KOPT-K1 (cell line): Measurements from ENCODE around the gene PDE5A.

Experiments
- H3K27ac ChIP-seq: fragments of 200-600 bp; sonication (generic); 2 replicates; pipeline ENCODE4 v1.5.1; 2016; ENCODE audit warnings: antibody characterized with exemption, mild to moderate bottlenecking, low read depth, low read length; ENCODE audit not compliant: poor library complexity, severe bottlenecking
- H3K36me3 ChIP-seq: fragments of 200-600 bp; sonication (generic); 2 replicates; pipeline ENCODE4 v1.5.1; 2017; ENCODE audit warnings: antibody characterized with exemption, mild to moderate bottlenecking, low read length, moderate library complexity; ENCODE audit not compliant: insufficient read depth
- H3K9me3 ChIP-seq: fragments of 200-600 bp; sonication (generic); 2 replicates; pipeline ENCODE4 v1.5.1; 2017; ENCODE audit warnings: antibody characterized with exemption, low read length, mild to moderate bottlenecking; ENCODE audit not compliant: insufficient read depth, poor library complexity, severe bottlenecking

Gene PDE5A

DNA sequence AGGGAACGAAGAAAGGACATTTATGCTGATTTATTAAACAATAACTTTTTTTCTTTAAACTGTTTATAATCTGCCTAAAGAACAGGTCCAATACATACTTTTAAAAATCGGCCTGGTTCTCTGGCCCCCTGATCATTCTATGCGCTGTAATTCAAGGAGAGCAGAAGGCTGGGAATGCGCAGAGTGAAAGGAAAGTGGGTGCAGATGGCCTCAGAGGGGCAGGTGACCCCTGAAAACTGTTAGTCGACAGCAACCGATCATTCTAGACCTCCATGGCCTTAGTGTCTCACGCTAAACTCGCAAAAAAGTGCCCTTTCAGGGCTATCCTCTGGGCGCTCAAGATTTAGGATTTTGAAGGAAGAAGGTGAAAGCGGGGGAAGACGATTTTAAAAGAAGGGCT is 2.2 kb downstream of the PDE5A start:
- Histone ChIP-seq H3K36me3 (no peaks in the 10 kb centered on the region), H3K27ac (no peak overlapping the region), H3K9me3 (no peaks in the 10 kb centered on the region)

DNA sequence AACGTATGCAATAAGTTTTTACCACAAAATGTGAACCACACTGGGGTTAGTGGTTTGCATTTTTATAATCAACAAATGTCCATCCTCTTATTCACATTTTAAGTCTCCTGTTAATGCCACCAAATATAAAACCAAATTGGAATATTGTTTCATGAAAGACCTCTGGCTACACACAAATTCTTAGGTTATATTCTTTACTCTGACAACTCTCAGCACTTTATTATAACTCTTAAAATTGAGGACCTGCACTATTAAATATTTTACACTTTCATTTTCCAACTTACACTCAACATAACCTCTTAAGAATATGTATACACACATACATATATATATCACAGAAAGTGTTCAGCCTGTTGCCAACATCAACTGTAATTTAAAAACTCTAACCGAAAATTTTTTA is 2.8 kb downstream of the PDE5A start:
- Histone ChIP-seq H3K36me3 (no peaks in the 10 kb centered on the region), H3K27ac (no peak overlapping the region), H3K9me3 (no peaks in the 10 kb centered on the region)

DNA sequence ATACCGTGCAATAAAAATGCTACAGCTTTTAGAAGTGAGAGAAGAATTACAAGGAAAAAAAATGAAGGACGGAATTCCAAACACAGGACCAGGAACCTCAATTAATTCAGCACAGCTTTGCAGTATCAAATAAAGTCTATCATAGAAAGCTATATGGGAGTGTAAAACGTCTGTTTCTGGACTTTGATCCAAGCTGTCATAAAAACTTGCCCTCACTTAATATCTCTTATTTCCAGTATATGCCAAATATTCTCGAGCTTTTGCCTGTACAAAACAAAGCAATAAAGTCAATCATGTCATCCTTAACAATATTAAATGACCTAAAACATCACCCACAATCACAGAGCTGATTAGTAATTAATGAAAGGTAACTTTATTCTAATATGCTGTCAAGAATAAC is 4.2 kb downstream of the PDE5A start:
- no peak overlapping the region for H3K27ac ChIP-seq
- no peaks in the 10 kb centered on the region for H3K36me3 ChIP-seq
- no peaks in the 10 kb centered on the region for H3K9me3 ChIP-seq

DNA sequence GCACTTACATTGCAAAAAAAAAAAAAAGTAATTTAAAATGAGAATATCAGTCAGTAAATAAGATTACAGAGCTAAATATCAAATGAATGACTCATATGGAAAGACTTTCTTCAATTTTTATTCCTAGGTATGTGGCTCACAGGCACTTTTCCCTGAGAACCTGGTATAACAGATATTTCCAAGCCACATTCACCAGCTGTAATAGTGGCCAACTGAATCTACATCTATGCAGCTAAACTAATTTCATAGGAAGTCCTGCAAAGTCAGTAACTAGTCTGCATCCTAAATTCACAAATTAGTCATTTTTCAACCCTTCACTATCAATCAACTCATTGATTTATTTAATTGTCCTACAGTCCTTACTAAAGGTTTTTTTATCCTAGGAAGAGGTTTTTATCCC is 5.6 kb downstream of the PDE5A start:
- no peaks in the 10 kb centered on the region for H3K9me3 ChIP-seq
- no peaks in the 10 kb centered on the region for H3K36me3 ChIP-seq
- no peak overlapping the region for H3K27ac ChIP-seq

- Histone ChIP-seq H3K36me3 (no peaks in the 10 kb centered on the region), H3K9me3 (no peaks in the 10 kb centered on the region), H3K27ac (no peak overlapping the region)
These were observed 13.4 kb downstream of the PDE5A start for GRCh38 chr4:119615068-119615719.

GRCh38 chr4:119604266-119604665 is 24.3 kb downstream of the PDE5A start:
- Histone ChIP-seq H3K27ac (no peak overlapping the region), H3K9me3 (no peaks in the 10 kb centered on the region), H3K36me3 (no peaks in the 10 kb centered on the region)

DNA sequence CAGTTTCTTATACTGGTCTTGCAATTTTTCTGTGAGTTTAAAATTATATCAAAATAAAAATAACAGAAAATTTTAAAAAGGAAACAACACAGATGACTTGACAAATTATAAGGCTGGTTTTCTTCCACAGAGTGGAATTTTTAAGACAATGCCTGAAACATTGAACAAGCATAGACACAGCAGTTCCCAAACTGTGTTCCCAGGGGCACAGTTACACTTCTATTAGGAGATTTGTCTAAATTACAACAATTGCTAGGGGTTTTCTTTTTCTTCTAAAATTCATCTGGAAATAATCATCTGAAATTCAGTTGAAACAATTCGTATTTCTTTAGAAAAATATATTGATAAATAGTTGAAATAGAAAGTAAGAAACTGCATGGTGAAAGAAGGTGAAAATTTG is 26.2 kb downstream of the PDE5A start:
- Histone ChIP-seq H3K9me3 (peaks cover 9% of the 10 kb centered on the region), H3K27ac (no peak overlapping the region), H3K36me3 (no peaks in the 10 kb centered on the region)

- Histone ChIP-seq H3K27ac (no peak overlapping the region), H3K36me3 (no peaks in the 10 kb centered on the region), H3K9me3 (peaks cover 9% of the 10 kb centered on the region)
These were observed 30.1 kb downstream of the PDE5A start for GRCh38 chr4:119598521-119598920.

- Histone ChIP-seq H3K9me3 (peaks cover 9% of the 10 kb centered on the region), H3K27ac (no peak overlapping the region), H3K36me3 (no peaks in the 10 kb centered on the region)
These were observed 31.2 kb downstream of the PDE5A start for GRCh38 chr4:119597377-119597776.

GRCh38 chr4:119593698-119594097 is 34.9 kb downstream of the PDE5A start:
- Histone ChIP-seq H3K36me3 (no peaks in the 10 kb centered on the region), H3K27ac (no peak overlapping the region), H3K9me3 (peaks cover 4% of the 10 kb centered on the region)

- Histone ChIP-seq H3K27ac (no peak overlapping the region), H3K36me3 (no peaks in the 10 kb centered on the region), H3K9me3 (no peaks in the 10 kb centered on the region)
These were observed 35.8 kb downstream of the PDE5A start for GRCh38 chr4:119592830-119593229.

- H3K9me3 ChIP-seq, result no peaks in the 10 kb centered on the region
- H3K36me3 ChIP-seq, result no peaks in the 10 kb centered on the region
- no peak overlapping the region for H3K27ac ChIP-seq
These were observed 39.4 kb downstream of the PDE5A start for GRCh38 chr4:119589165-119589564.

- no peaks in the 10 kb centered on the region for H3K36me3 ChIP-seq
- H3K27ac ChIP-seq, result no peak overlapping the region
These were observed 40.8 kb downstream of the PDE5A start for GRCh38 chr4:119587796-119588195.

DNA sequence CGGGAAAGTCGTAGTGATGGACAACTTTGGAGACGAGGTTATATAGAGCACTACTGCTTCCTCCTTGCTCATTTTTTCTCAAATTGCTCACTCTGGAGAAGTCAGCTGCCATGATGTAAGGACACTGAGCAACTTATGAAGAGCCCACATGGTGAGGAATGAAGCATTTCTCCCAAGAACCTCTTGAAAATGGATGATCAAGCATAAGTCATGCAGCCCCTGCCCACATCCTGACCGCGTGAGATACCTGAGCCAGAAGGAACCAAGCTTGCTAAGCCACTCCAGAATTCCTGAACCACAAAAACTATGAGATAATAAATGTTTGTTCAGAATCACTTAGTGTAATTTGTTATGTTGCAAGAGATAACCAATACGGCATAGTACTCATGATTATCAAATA is 42.8 kb downstream of the PDE5A start:
- Histone ChIP-seq H3K36me3 (no peaks in the 10 kb centered on the region), H3K27ac (no peak overlapping the region), H3K9me3 (no peaks in the 10 kb centered on the region)

More at GRCh38 chr4:119587796-119588195, 40.8 kb downstream of the PDE5A start:
- H3K9me3 ChIP-seq, result no peaks in the 10 kb centered on the region

- Histone ChIP-seq H3K27ac (no peak overlapping the region), H3K36me3 (no peaks in the 10 kb centered on the region), H3K9me3 (no peaks in the 10 kb centered on the region)
These were observed 47.3 kb downstream of the PDE5A start for GRCh38 chr4:119581190-119581873.

GRCh38 chr4:119580293-119580692 is 48.3 kb downstream of the PDE5A start:
- Histone ChIP-seq H3K9me3 (no peaks in the 10 kb centered on the region), H3K36me3 (no peaks in the 10 kb centered on the region), H3K27ac (no peak overlapping the region)
